ENCODE data around the gene MMEL1.

MMEL1 gene

GRCh38 chr1:2556277-2556677, 76.5 kb downstream of the MMEL1 start, which contains the start of gene TNFRSF14:
Gene TNFRSF14 (plus strand): TSS chr1:2556371. CDS start chr1:2556665, 294 bp downstream.
- Histone ChIP-seq H3K4me3 (replicated peaks; ENCODE audit: insufficient read depth, low read length) (peak within 1 kb of the TSS; percentile 55), H3K27ac (replicated peaks) (peak within 1 kb of the TSS; percentile 99), H3K27me3 (ENCODE audit: insufficient read depth, poor library complexity, severe bottlenecking) (no peaks in the 10 kb centered on the region)
- peak in 1 of 2 experiments; percentile 59 for DNase-seq (ENCODE audit: low read depth in 1 of 2, low spot score in 1 of 2)
- TF ChIP-seq GABPA (IDR thresholded peaks at IDR 0.05; ENCODE audit: low read depth) (no peak), REST (IDR thresholded peaks at IDR 0.05; ENCODE audit: insufficient replicate concordance, low read depth) (peak; percentile 38), SPI1 (IDR thresholded peaks at IDR 0.05; ENCODE audit: borderline replicate concordance, low read depth) (peak; percentile 29; the same call in 1 of the 2 replicates)

- H3K27me3 ChIP-seq (ENCODE audit: insufficient read depth, poor library complexity, severe bottlenecking) = no peaks in the 10 kb centered on the region
- peak overlapping the region; percentile 55 for H3K4me3 ChIP-seq (replicated peaks; ENCODE audit: insufficient read depth, low read length)
- peak; percentile 82 to 92 for DNase-seq (ENCODE audit: low read depth in 1 of 2, low spot score in 1 of 2)
- TF ChIP-seq CTCF (IDR thresholded peaks at IDR 0.05; ENCODE audit: insufficient read depth, low read length) (no peak), POLR2AphosphoS5 (IDR thresholded peaks at IDR 0.05; ENCODE audit: low read depth) (peak; percentile 78), REST (IDR thresholded peaks at IDR 0.05; ENCODE audit: insufficient replicate concordance, low read depth) (peak; percentile 42), GABPA (IDR thresholded peaks at IDR 0.05; ENCODE audit: low read depth) (no peak), SPI1 (IDR thresholded peaks at IDR 0.05; ENCODE audit: borderline replicate concordance, low read depth) (peak; percentile 63; the same call in 1 of the 2 replicates)
- peak overlapping the region; percentile 99 for H3K27ac ChIP-seq (replicated peaks)
These were observed 77.1 kb downstream of the MMEL1 start for GRCh38 chr1:2555634-2556276.

- peak in 1 of 2 experiments; percentile 60 for DNase-seq (ENCODE audit: low read depth in 1 of 2, low spot score in 1 of 2)
- H3K4me3 ChIP-seq (replicated peaks; ENCODE audit: insufficient read depth, low read length) = no peak overlapping the region
These were observed 78.0 kb downstream of the MMEL1 start for GRCh38 chr1:2554621-2555387.

More at GRCh38 chr1:2554621-2555387, 78.0 kb downstream of the MMEL1 start:
- peak overlapping the region; percentile 99 for H3K27ac ChIP-seq (replicated peaks)
- no peak for TF ChIP-seq POLR2AphosphoS5 (IDR thresholded peaks at IDR 0.05; ENCODE audit: low read depth)
- no peak for TF ChIP-seq GABPA (IDR thresholded peaks at IDR 0.05; ENCODE audit: low read depth)
- peak; percentile 2 for TF ChIP-seq CTCF (IDR thresholded peaks at IDR 0.05; ENCODE audit: insufficient read depth, low read length)
- H3K27me3 ChIP-seq (ENCODE audit: insufficient read depth, poor library complexity, severe bottlenecking) = no peaks in the 10 kb centered on the region
